H1 (cell line): Measurements from ENCODE around the gene ZNF155. TPM values are rescaled to one million over a fixed set of nuclear protein-coding genes. Genes with fewer than 3 reads are reported as not detected.

Experiments
- CREB1 ChIP-seq: IDR thresholded peaks from 2 replicates; pipeline ENCODE4 v1.6.1; 2012; ENCODE audit warnings: inconsistent platforms
- EGR1 ChIP-seq: IDR thresholded peaks from 2 replicates; pipeline ENCODE4 v1.6.1; 2011; ENCODE audit warnings: low read depth, low read length, borderline replicate concordance
- EP300 ChIP-seq, 2 experiments: IDR thresholded peaks; 1 replicate in 1 of 2; 2 replicates in 1 of 2; pipeline ENCODE4 v1.6.1; 2011 to 2012; ENCODE audit warnings: low read depth in 2 of 2, low read length in 2 of 2, mild to moderate bottlenecking in 2 of 2, borderline replicate concordance in 1 of 2, inconsistent platforms in 1 of 2, moderate library complexity in 1 of 2
- PHF8 ChIP-seq: fragments of 200-600 bp; sonication (generic); conservative IDR thresholded peaks from 2 replicates; pipeline ENCODE4 v1.7.1; 2012; ENCODE audit warnings: low read depth, mild to moderate bottlenecking, inconsistent platforms, low read length, moderate library complexity
- polyA plus RNA-seq, 7 experiments: library from polyadenylated mRNA; depleted of rRNA in 3 of 7; stranded (reverse) in 5 of 7; unstranded in 2 of 7; fragments of >200 nt in 5 of 7; fragments of 200-250 nt in 2 of 7; gene quantifications; 1 replicate in 5 of 7; 2 replicates in 1 of 7; 4 replicates in 1 of 7; pipeline versions ENCODE4 v1.2.1 to v1.2.3, GENCODE V29; 2011 to 2013; ENCODE audit warnings: missing spikeins in 2 of 7, mixed read lengths in 2 of 7
- total RNA-seq: library from RNA; stranded (reverse); fragmentation: NEBNext Ultra II Directional; extraction: Animal tissue kit (Norgen Biotek cat#: 25700); gene quantifications from 2 replicates; pipeline ENCODE4 v1.2.1, GENCODE V29; 2021

The ZNF155 gene
- total and polyA plus RNA-seq, 2 of the 8 experiments (the other 6 are each of a cell fraction or from before 2014, with no cell fraction given) = 3.1 to 9.0 TPM

GRCh38 chr19:43984687-43985000 lies 656 bp downstream of the ZNF155 start (continued):
- no peak for TF ChIP-seq EP300 (IDR thresholded peaks at IDR 0.05; ENCODE audit: borderline replicate concordance in 1 of 2, low read depth in 2 of 2, low read length in 2 of 2)
- TF ChIP-seq EGR1 = no peak
- no peak for TF ChIP-seq CREB1
- no peak for TF ChIP-seq PHF8
